H1 (cell line): ENCODE measurements around the gene FHAD1. TPM values are rescaled to one million over a fixed set of nuclear protein-coding genes. Genes with fewer than 3 reads are reported as not detected.

Experiments used
- BCL11A ChIP-seq, 2 experiments: IDR thresholded peaks; one replicate each; pipeline ENCODE4 v1.6.1; 2011; ENCODE audit warnings: low read depth in 2 of 2, low read length in 2 of 2, mild to moderate bottlenecking in 2 of 2
- EGR1 ChIP-seq: IDR thresholded peaks from 2 replicates; pipeline ENCODE4 v1.6.1; 2011; ENCODE audit warnings: low read depth, low read length, borderline replicate concordance
- EZH2 ChIP-seq: fragments of 200-600 bp; sonication (generic); IDR thresholded peaks from 2 replicates; pipeline ENCODE4 v1.7.1; 2012; ENCODE audit warnings: low read depth, mild to moderate bottlenecking, moderate library complexity, low read length, inconsistent platforms; ENCODE audit not compliant: severe bottlenecking
- KDM4A ChIP-seq: IDR thresholded peaks from one replicate; pipeline ENCODE4 v1.7.1; 2012; ENCODE audit warnings: low read depth, mild to moderate bottlenecking, moderate library complexity, low read length, inconsistent platforms; ENCODE audit not compliant: severe bottlenecking
- SIN3A ChIP-seq, 2 experiments: IDR thresholded peaks in 1 of 2; conservative IDR thresholded peaks in 1 of 2; 2 replicates each; pipeline ENCODE4 v1.6.1; 2011 to 2012; ENCODE audit warnings: low read length in 2 of 2, improper control_type of control experiment in 1 of 2, low read depth in 1 of 2, mild to moderate bottlenecking in 1 of 2
- SP1 ChIP-seq: IDR thresholded peaks from 2 replicates; pipeline ENCODE4 v1.6.1; 2011; ENCODE audit warnings: low read depth, low read length
- SUZ12 ChIP-seq: fragments of 200-600 bp; sonication (generic); IDR thresholded peaks from 2 replicates; pipeline ENCODE4 v1.6.1; 2012; ENCODE audit warnings: mild to moderate bottlenecking, inconsistent platforms, low read length, moderate library complexity, mixed read lengths
- YY1 ChIP-seq: IDR thresholded peaks from 2 replicates; pipeline ENCODE4 v1.6.1; 2011; ENCODE audit warnings: low read depth, mild to moderate bottlenecking, low read length
- polyA plus RNA-seq, 7 experiments: library from polyadenylated mRNA; depleted of rRNA in 3 of 7; stranded (reverse) in 5 of 7; unstranded in 2 of 7; fragments of >200 nt in 5 of 7; fragments of 200-250 nt in 2 of 7; gene quantifications; 1 replicate in 5 of 7; 2 replicates in 1 of 7; 4 replicates in 1 of 7; pipeline versions ENCODE4 v1.2.1 to v1.2.3, GENCODE V29; 2011 to 2013; ENCODE audit warnings: missing spikeins in 2 of 7, mixed read lengths in 2 of 7
- total RNA-seq: library from RNA; stranded (reverse); fragmentation: NEBNext Ultra II Directional; extraction: Animal tissue kit (Norgen Biotek cat#: 25700); gene quantifications from 2 replicates; pipeline ENCODE4 v1.2.1, GENCODE V29; 2021
- TF ChIP-seq, protein P1 (sequence below): fragments of 300-600 bp; sonication (generic); IDR thresholded peaks from 2 replicates; pipeline ENCODE4 v1.7.1; 2012; ENCODE audit warnings: low read length, moderate library complexity, mild to moderate bottlenecking, inconsistent platforms; ENCODE audit not compliant: insufficient replicate concordance

Gene FHAD1
- total and polyA plus RNA-seq, 2 of the 8 experiments (the other 6 are each of a cell fraction or from before 2014, with no cell fraction given), result 0.39 to 0.69 TPM

DNA sequence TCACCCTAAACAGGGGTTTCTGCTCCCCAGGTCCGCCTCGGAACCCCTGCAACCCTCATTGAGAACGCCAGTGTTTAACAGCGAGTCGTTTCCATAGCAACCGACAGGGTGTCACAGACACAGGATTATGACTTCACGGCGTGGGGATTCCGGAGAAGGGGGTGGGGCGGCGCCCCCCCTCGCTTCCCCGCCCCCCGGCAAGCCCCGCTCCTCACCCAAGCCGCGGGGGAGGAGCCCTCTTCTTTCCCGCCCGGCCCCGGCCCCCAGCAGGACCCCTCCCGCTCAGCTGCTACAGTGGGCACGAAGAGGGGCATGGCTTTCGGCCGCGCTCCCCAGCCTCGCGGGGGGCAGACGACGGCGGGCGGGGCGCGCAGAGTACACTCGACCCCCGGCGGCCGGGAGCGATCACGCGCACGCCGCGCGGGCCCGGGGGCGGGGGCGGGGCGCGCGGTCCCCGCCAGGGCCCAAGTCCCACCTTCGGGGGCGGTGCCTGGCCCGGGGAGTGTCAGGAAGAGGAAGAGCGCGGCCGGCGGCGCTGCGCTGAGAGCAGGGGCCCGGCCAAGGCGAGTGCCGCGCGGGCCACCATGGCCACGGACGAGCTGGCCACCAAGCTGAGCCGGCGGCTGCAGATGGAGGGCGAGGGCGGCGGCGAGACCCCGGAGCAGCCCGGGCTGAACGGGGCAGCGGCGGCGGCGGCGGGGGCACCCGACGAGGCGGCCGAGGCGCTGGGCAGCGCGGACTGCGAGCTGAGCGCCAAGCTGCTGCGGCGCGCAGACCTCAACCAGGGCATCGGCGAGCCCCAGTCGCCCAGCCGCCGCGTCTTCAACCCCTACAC is 162.6 kb downstream of the FHAD1 start, which contains the start of gene EFHD2 (continued):
- TF ChIP-seq, protein P1, sequence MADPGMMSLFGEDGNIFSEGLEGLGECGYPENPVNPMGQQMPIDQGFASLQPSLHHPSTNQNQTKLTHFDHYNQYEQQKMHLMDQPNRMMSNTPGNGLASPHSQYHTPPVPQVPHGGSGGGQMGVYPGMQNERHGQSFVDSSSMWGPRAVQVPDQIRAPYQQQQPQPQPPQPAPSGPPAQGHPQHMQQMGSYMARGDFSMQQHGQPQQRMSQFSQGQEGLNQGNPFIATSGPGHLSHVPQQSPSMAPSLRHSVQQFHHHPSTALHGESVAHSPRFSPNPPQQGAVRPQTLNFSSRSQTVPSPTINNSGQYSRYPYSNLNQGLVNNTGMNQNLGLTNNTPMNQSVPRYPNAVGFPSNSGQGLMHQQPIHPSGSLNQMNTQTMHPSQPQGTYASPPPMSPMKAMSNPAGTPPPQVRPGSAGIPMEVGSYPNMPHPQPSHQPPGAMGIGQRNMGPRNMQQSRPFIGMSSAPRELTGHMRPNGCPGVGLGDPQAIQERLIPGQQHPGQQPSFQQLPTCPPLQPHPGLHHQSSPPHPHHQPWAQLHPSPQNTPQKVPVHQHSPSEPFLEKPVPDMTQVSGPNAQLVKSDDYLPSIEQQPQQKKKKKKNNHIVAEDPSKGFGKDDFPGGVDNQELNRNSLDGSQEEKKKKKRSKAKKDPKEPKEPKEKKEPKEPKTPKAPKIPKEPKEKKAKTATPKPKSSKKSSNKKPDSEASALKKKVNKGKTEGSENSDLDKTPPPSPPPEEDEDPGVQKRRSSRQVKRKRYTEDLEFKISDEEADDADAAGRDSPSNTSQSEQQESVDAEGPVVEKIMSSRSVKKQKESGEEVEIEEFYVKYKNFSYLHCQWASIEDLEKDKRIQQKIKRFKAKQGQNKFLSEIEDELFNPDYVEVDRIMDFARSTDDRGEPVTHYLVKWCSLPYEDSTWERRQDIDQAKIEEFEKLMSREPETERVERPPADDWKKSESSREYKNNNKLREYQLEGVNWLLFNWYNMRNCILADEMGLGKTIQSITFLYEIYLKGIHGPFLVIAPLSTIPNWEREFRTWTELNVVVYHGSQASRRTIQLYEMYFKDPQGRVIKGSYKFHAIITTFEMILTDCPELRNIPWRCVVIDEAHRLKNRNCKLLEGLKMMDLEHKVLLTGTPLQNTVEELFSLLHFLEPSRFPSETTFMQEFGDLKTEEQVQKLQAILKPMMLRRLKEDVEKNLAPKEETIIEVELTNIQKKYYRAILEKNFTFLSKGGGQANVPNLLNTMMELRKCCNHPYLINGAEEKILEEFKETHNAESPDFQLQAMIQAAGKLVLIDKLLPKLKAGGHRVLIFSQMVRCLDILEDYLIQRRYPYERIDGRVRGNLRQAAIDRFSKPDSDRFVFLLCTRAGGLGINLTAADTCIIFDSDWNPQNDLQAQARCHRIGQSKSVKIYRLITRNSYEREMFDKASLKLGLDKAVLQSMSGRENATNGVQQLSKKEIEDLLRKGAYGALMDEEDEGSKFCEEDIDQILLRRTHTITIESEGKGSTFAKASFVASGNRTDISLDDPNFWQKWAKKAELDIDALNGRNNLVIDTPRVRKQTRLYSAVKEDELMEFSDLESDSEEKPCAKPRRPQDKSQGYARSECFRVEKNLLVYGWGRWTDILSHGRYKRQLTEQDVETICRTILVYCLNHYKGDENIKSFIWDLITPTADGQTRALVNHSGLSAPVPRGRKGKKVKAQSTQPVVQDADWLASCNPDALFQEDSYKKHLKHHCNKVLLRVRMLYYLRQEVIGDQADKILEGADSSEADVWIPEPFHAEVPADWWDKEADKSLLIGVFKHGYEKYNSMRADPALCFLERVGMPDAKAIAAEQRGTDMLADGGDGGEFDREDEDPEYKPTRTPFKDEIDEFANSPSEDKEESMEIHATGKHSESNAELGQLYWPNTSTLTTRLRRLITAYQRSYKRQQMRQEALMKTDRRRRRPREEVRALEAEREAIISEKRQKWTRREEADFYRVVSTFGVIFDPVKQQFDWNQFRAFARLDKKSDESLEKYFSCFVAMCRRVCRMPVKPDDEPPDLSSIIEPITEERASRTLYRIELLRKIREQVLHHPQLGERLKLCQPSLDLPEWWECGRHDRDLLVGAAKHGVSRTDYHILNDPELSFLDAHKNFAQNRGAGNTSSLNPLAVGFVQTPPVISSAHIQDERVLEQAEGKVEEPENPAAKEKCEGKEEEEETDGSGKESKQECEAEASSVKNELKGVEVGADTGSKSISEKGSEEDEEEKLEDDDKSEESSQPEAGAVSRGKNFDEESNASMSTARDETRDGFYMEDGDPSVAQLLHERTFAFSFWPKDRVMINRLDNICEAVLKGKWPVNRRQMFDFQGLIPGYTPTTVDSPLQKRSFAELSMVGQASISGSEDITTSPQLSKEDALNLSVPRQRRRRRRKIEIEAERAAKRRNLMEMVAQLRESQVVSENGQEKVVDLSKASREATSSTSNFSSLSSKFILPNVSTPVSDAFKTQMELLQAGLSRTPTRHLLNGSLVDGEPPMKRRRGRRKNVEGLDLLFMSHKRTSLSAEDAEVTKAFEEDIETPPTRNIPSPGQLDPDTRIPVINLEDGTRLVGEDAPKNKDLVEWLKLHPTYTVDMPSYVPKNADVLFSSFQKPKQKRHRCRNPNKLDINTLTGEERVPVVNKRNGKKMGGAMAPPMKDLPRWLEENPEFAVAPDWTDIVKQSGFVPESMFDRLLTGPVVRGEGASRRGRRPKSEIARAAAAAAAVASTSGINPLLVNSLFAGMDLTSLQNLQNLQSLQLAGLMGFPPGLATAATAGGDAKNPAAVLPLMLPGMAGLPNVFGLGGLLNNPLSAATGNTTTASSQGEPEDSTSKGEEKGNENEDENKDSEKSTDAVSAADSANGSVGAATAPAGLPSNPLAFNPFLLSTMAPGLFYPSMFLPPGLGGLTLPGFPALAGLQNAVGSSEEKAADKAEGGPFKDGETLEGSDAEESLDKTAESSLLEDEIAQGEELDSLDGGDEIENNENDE, result no peak
- no peak for TF ChIP-seq YY1
- peak in 1 of 2 experiments; percentile 50; a peak in 2 of 4 replicates for TF ChIP-seq SIN3A (conservative IDR thresholded peaks at IDR 0.05 in 1 of 2, IDR thresholded peaks at IDR 0.05 in 1 of 2; ENCODE audit: low read depth in 1 of 2, low read length in 2 of 2)
- TF ChIP-seq EGR1, result peak; percentile 45; the same call in 1 of the 2 replicates
- no peak for TF ChIP-seq SP1
- no peak for TF ChIP-seq SUZ12
- no peak for TF ChIP-seq KDM4A
- TF ChIP-seq EZH2, result peak; percentile 34
- no peak for TF ChIP-seq BCL11A (IDR thresholded peaks at IDR 0.05; ENCODE audit: low read depth in 2 of 2, low read length in 2 of 2)
